ENCODE data around the gene SSRP1. TPM values are rescaled to one million over a fixed set of nuclear protein-coding genes. Genes with fewer than 3 reads are reported as not detected.

The SSRP1 gene
- total RNA-seq, 2 experiments from 2014 or later = 311 to 314 TPM

DNA sequence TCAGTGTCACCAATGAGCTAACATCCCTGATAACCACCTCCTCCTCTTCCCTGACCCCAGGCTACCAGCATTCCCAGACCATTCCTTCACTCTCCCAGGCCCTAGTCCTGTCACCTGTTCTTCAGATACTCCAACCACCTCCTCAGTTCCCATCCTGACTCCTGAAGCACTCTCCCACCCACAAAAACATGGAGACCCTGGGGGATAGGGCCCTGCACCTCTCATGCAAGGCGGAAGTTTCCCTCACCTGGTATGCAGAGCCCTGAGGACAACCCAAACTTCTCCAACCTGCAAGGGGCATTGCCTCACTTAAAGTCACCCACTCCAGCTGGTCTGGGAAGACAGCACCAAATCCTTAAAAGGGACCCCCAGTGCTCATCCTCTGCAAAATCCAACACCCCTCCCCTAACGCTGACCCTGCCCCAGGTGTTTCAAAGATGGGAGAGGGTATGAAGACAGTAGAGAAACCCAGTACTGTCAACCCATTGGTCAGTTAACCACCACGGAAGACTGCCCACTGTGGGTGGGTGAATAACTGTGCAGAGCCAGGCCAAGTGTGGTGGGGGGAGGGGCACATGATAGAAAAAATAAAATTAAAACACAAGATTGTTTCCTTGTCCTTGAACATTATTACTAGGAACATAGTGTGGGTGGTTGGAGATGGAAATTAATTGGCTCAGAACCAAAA, 12.4 kb downstream of the SSRP1 start:
- POLR2A ChIA-PET = interaction anchor here (0.7 kb wide), 1 partner anchor 133 kb away, joined by 4 read pairs; no protein-coding TSS in a partner anchor

GRCh38 chr11:57322256-57323166, 13.2 kb downstream of the SSRP1 start:
- ChIA-PET CTCF (interaction anchor here (0.6 kb wide), 1 partner anchor 143 kb away, joined by 3 read pairs; no protein-coding TSS in a partner anchor), POLR2A (interaction anchor here (0.6 kb wide), 1 partner anchor 14 kb away, joined by 3 read pairs; no protein-coding TSS in a partner anchor)

More for the DNA sequence above, 12.4 kb downstream of the SSRP1 start:
- CTCF ChIA-PET = no interaction called here

GRCh38 chr11:57321388-57322255, 14.1 kb downstream of the SSRP1 start:
- CTCF ChIA-PET = interaction anchor here (0.6 kb wide), 2 partner anchors 10 to 144 kb away, joined by 3 read pairs; no protein-coding TSS in a partner anchor
- POLR2A ChIA-PET = interaction anchor here (0.6 kb wide), 1 partner anchor 15 kb away, joined by 3 read pairs; no protein-coding TSS in a partner anchor

- CTCF ChIA-PET = no interaction called here
- POLR2A ChIA-PET = no interaction called here
These were observed 14.8 kb downstream of the SSRP1 start for GRCh38 chr11:57320719-57321387.

DNA sequence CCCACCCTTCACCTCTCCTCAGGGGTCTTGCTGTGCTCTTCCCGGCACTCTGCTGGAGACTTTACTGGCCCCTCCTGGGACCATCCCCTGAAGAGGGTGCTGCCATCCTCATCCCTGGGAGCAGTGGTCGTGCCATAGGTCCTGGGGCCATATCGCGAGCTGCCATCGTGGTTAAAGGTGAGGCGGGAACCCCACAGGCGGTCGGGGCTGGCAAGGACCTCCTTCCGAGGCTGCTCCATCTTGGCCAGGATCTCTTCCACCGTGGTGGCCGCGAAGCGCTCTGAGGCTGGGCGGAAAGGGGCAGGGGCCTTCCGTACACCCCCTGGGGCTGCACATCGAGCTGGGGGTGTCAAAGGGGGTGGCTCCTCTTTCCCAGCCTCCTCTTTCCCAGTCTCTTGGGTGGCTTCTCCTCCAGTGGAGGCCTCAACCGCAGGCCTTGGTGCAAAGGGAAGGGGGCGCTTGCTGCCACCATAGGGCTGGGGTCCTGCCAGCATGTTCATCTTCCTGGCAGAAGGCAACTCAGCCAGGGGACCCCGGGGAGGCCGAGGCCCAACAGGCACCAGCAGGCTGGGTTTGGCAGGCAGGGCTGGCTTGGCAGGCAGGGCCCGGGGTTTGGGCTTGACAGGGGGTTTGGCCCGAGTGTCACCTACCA, 15.5 kb downstream of the SSRP1 start:
- ChIA-PET POLR2A (no interaction called here), CTCF (no interaction called here)

- ChIA-PET CTCF (no interaction called here), POLR2A (no interaction called here)
These were observed 17.5 kb downstream of the SSRP1 start for GRCh38 chr11:57318178-57318577.

- ChIA-PET CTCF (no interaction called here), POLR2A (no interaction called here)
These were observed 19.7 kb downstream of the SSRP1 start for GRCh38 chr11:57316017-57316416.

- POLR2A ChIA-PET = no interaction called here
These were observed 20.2 kb downstream of the SSRP1 start for GRCh38 chr11:57315491-57315890.

GRCh38 chr11:57314221-57314973, 21.3 kb downstream of the SSRP1 start:
- ChIA-PET POLR2A (no interaction called here), CTCF (no interaction called here)

More at GRCh38 chr11:57315491-57315890, 20.2 kb downstream of the SSRP1 start:
- CTCF ChIA-PET = no interaction called here

GRCh38 chr11:57313788-57314135, 21.9 kb downstream of the SSRP1 start:
- ChIA-PET CTCF (no interaction called here), POLR2A (no interaction called here)

DNA sequence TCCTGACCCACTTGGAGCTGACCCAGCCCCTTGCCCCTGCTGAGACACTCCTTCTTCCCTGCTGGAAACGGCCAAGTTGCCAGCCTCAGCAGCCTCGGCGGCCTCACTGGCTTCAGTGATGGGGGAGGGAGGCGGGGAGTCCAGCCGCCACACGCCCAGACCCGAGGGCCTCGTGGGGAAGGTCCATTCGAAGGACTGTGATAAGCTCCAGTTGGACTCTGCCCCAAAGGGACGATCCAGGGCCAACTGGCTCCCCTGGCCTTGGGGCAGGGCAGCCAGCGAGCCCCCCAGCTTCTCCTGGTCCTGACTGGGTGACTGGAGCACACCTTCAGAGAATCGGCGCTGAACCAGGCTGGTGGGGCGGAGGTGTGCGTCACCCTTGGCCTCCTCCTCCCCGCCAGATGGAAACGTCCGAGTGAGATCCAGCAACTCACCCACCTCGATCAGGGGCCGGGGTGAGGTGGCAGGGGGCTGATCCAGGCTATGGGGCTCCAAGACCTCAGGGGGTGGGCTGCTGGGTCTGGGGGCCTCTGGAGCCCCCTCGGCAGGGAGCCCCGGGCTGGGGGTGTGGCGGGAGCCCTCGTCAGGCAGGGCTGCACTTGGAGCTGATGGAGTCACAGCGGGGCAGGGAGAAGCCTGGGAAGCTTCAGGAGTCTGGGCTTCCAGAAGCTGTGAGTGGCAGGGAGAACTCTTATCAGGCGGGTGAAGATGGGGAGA, 22.5 kb downstream of the SSRP1 start:
- ChIA-PET CTCF (no interaction called here), POLR2A (no interaction called here)

DNA sequence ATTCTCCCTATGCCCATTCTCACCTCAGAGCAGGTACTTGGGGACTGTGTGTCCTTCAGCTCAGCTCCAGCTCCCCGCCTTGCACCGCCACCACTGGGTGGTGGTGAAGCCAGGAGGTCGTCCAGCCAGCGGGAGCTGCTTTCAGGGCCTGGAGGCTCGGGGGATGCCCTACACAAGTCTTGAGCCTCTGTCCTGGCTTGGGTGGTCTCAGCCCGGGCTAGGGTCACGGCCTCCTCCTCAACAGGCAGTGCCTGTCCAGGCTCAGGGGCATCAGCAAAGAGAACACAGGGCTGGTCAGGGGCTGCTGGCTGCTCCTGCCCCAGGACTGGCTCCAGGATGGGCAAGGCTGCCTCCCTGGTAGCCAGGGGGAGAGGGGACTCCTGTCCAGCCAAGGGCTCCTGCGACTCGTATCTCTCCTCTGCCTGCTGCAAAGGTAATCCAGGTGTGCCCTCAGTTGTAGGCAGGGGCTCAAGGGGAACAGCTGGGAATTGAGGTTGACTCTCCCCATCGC, 23.1 kb downstream of the SSRP1 start:
- ChIA-PET POLR2A (no interaction called here), CTCF (no interaction called here)

- ChIA-PET CTCF (no interaction called here), POLR2A (no interaction called here)
These were observed 24.4 kb downstream of the SSRP1 start for GRCh38 chr11:57311109-57311936.

DNA sequence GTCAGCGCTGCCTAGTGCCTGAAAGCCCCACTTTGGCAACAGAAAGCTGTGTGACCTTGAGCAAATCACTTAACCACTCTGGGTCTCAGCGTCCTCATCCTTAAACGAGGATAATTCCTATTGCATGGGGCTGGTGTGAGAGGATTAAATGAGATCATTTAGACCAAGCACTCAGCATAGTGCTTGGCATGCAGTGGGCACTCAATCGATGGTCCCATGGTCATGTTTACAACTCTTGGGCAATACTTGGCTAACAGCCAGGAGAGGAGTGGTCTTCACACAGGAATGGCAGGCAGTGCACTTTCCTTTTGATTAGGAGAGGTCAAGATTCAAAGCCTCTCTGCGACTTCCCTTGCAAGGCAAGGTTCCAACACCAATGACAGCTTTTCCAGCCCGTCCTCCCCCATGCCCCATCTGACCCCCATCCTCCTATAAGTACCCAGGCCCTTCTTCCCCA, 25.0 kb downstream of the SSRP1 start:
- CTCF ChIA-PET = no interaction called here
- POLR2A ChIA-PET = no interaction called here

DNA sequence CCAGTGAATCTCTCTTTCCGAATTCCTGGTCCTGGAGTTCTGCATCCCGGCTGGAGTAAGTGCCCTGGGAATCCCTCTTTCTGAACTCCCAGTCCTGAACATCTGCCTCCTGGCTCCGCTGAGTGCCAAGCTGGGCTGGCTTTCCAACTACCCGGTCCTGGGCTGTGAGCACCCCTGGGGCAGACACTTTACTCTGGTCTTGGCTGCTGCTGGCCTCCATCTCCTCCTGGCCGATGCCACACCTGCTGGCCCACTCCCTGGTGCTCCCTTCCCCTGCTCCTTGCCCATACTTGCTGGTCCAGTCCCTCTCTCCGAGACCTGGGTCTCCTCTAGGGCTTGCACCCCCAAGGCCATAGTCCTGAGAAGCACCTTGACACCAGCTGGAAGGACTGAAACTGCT, 25.6 kb downstream of the SSRP1 start:
- CTCF ChIA-PET = no interaction called here

More for the DNA sequence above, 25.6 kb downstream of the SSRP1 start:
- POLR2A ChIA-PET = no interaction called here

All from activated CD8-positive, alpha-beta memory T cell treated with anti-CD3 and anti-CD28 coated beads for 36 hours (primary cell).